NCI-H748 treated with DMSO at 0.1 percent for 48 hours (cell line): ENCODE data around the gene TEKTIP1.

Experiments used
- DNase-seq: peaks from one replicate; lab custom pipeline; 2025; lab: John Stamatoyannopoulos, UW

The TEKTIP1 gene

DNA sequence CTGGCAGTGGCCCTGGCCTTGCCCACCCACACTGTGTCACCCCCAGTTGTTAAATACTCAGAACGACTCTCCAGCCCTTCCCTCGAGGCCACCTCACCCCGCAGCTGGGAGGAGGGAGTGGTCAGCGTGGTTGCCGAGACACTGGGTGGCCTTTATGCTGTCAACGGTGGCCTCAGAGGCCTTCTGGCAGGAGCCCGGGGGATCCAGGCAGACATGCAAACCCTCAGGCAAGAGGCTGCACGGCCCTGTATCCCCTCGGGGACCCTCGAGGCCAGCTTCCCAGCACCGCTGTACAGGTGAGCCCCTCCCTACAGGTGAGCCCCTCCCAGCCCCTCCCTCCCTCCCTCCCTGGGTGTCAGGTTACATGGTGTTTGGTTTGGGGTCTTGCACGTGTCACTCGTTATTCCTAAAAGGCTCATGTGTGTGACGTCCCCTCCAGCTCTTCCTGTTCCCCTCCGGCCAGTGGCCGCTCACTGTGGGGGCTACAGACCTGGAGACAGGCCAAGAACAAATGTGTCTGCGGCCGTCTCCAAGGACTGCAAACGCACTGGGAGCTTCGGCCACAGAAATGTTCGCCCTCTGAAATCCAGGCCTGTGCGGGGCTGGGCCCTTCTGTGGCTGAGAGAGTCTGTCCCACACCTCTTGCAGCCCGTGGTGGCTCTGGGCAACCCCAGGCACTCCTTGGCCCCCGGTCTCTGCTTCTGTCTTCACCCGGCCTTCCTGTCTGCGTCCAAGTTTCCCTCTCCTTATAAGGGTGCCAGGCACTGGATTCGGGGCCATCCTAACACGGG, at the start of gene TEKTIP1:
TSS of gene TEKTIP1 (plus strand) at position 210 of the 791 bp plus-strand sequence. CDS start at position 214, 4 bp downstream.
- DNase-seq: no peak

DNA sequence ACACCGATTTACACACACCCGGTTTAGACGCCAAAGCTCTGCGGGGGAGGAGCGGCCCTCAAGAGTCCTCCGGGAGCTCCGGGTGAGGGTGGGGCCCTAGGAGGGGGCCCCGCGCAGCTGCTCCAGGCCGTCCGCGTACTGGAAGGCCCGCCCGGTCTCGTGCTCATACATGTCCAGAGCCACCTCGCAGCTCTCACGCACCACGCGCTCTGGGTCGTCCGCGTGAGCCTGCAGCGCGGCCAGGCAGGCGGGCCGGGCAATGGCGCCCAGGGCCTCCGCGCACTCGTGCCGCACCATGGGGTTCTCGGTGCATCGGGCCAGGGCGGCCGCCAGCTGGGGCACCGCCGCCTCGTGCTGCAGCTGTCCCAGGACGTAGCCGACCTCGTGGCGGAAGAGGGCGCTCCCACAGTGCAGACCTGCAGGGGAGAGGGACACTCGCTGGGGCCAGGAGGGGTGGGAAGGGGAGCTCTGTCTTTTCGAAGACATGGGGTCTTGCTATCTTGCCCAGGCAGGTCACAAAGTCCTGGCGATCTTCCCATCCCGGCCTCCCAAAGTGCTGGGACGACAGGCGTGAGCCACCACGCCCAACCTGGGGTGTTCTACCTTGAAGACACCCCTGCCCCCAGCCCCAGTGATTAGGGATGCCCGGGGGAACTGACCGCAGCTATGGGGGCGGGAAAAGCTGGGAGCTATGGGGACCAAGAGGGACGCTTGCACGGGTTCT, 47.4 kb upstream of the TEKTIP1 start:
- no peak for DNase-seq

DNA sequence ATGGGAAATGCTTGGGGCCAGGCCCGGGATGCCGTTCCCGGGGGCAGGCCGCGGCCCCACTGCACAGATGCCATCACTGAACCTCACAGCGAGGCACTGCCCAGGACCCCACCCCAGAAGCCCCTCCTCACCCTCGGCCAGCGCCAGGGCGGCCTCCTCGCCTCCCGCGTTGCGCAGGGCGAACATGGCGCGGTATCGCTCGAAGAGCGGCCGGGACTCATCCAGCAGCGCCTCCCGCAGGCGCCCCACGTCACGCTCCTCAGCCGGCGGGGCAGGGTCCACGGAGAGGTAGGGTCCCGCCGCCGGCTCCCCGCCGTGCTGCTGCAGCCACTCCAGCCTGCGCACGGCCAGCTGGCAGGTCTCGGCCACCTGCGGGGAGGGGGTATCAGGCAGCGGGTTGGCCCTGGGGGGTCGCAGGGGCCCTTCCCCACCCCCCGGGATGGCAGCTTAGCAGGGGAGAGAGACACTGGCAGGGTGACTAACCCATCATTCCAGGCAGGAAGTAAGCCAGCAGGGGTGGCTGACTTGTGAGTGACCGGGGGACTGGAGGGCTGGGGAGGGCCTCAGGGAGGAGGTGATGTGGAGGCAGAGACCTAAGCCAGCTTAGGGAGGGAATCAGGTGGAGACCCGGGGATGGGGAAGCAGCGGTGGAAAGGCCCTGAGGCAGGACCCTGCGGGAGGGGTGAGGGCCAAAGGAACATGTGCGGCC, 46.7 kb upstream of the TEKTIP1 start:
- DNase-seq: no peak

DNA sequence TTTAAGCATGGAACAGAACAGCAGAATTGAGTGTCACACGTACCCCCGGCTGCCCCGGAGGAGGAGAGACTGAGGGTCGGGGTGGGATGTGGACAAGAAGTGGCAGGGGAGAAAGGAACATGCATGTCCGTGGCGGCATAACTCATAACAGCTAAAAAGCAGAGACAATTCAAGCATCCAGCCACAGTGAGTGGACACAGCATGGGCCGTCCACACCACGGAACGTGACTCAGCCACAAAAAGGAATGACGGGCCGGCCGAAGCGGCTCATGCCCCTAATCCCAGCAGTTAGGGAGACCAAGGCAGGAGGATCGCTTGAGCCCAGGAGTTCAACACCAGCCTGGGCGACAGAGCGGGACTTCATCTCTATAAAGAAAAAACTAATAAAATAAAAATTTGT, 46.1 kb upstream of the TEKTIP1 start:
- no peak for DNase-seq

DNA sequence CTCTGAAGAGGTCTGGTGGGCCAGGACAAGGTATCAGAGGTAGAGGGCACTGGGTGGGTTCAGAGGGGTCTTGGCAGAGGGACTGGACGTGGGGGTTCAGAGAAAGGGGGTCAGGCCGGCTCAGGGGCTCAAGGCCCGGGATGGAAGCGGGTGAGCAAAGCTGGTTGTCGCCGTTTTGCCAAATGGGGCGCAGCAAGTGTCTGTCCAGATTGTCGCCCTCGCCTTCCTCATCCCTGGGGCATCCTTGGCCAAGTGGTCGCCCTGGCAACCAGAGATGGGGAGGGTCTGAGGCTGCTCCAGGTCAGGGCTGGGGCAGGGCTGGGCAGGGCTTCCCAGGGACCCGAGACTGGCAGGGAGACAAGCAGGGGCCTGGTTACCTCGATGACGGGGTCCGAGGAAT, 45.3 kb upstream of the TEKTIP1 start:
- no peak for DNase-seq

DNA sequence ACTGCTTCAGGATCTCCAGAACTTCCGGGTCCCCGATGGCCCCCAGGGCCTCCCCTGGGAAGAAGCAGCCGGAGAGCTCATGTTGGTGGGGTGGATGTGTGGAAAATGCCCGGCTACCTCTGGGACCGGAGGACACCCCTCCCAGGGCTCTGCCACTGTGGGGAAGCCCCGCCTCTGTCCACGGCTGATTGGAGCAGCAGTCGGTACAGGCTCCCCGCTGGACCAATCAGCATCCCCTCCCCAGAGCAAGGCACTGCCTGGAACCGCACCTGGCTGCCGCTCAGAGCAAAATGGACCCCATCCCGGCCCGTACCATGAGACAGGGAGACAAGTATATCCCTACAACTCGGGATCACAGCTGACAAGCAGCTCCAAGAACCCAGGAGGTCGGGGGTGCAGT, 44.9 kb upstream of the TEKTIP1 start:
- no peak for DNase-seq

DNA sequence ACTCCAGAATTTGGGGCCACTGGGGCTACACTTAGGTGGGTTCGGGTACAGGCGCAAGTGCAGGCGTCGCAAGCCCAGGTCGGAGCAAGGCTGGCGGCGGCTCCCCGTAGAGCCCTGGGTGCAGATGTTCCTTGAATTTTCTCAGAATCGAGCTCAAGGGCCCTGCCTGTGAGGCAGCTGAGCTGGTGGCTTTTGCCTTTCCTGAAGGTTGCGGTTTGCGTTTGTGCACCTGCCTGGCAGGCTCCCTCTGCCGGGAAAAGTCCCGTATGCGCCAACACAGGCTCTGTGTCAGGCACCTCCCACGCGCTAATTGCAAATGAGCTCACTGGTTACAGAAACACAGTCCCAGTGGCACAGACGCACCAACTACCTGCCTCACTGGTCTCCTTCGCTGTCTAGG, 44.4 kb upstream of the TEKTIP1 start:
- DNase-seq: no peak

DNA sequence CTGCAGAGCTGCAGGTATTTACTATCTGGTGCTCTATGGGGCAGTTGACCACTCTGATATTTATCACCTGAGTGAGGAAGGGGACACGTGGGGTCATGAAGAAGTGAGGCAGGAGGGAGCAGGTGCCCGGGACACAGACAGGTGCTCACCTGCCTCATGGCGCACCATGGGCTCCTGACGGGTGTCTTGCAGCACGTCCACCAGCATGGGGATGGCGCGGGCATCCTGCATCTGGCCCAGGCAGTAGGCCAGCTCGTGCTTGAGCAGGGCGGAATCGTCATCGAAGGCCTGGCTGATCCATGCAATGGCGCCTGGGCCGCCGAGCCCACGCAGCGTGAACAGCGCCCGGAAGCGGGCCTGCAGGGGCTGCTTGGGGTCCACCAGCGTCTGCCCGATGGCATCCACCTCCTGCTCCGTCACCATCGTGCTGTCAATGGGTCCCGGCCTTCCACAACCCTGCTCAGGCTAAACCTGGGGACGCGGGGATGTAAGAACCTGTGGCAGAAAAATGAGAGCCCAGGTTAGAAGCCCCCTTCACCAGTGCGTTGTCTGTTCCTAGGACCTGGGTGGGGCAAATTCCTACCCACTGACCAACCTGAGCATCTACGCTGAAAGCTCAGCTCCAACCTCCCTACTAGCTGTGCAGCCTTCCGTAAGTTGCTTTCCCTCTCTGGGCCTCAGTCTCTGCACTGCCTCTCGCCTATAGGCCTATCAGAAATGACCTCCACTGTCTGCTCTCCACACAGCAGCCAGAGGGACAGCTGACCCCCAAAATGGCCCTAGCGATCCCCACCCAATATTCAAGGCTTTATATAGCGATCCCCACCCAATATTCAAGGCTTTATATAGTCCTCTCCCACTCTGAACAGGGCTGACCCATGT, 42.3 kb upstream of the TEKTIP1 start:
- no peak for DNase-seq

DNA sequence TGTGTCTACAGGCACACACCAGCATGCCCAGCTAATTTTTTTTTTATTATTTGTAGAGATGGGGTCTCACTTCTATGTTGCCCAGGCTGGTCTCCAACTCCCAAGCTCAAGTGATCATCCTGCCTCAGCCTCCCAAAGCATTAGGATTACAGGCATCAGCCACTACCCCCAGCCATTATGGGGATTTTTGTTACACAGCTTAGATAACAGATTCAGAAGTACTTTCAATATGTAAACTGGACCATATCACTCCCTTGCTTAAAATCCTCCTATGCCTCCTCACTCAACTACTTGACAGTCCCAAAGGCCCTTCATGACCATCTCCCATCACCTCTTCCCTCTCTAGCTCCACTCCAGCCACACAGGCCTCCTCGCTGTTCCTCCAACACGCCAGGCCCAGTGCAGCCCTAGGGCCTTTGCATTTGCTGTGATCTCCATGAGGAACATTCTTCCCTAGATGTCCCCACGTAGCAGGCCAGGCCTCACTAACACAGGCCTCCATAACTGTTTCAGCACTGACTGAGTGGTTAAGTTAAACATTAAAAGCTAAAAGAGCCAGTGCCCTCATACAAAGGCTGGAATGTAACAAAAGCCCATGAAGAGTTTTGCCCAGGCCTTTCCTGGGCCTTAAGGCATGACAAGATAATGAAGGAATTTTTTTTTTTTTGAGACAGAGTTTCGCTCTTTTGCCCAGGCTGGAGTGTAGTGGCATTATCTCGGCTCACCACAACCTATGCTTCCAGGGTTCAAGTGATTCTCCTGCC, 41.0 kb upstream of the TEKTIP1 start:
- no peak for DNase-seq

DNA sequence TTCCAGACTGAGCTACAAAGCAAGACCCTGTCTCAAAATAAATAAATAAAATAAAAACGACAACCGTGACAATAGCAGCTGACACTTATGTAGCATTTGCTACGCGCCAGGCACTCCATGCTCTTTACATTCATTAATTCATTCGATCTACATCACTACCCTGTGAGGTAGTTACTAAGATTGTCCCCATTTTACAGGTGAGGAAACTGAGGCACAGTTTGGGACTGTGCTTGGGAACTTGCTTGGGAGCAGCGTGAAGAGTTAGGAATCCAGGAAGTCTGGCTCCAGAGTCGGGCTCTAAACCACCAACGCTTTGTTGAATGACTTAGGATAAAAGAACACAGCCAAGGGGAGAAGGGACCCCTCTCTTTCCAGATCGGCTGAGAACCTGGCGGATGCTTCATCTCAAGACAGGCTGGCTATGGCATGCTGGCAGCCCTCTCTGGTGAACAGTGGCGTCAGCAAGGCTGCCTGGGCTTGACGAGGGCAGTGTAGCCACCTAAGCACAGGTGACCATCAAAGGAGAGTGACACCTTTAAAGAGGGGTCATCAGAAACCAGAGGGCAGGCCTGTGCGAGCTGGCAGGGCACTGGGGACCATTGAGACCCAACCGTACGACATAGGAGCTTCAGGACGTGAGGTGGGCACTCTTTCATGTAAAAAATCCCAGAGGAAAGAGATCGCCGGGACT, 39.1 kb upstream of the TEKTIP1 start:
- no peak for DNase-seq

DNA sequence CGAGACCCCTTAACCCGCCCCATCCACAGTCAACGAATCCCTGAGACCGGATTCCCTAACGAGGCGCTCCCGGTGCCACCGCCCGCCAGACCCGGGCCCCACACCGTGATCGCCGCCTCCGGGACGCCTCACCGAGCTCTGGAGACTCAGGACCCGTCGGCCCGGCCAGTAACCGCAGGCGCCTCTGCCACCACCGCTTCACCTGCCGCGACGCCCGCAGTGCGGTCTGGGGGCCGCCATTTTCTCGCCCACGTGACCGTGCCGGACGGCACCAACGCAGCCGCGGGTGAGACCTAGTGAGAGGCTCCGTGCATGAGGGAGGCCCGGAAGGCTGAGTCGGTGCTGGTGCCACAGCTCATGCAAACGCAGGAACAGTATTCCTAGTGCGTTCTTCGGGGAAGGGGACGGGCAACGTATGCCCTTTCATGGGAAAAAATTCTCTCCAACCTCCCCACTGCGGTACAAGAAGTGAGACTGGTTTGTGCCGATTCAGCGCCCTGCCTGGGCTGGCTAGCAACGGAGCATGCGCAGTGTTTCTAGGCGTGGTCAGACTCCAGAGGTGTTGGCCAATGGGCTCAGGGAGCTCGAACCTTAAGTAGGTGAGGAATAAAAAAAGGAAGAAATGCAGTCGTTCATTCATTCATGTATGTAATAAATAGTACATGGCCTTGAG, 38.4 kb upstream of the TEKTIP1 start, which contains the start of gene DOHH:
TSS of gene DOHH (minus strand) at position 246 of the 673 bp plus-strand sequence. CDS start 3,860 bp downstream, outside the sequence.
- DNase-seq: peak; percentile 82

DNA sequence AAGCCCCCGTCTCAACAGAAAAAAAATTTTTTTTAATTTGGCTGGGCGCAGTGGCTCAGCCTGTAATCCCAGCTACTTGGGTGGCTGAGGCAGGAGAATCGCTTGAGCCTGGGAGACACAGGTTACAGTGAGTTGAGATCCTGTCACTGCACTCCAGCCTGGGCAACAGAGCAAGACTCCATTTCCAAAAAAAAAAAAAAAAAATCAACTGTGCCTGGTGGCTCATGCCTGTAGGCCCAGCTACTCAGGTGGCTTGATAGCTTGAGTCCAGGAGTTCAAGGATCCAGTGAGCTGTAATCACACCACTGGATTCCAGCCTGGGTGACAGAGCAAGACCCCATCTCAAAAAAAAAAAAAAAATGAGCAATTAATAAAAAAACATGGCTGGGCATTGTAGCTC, 37.2 kb upstream of the TEKTIP1 start:
- no peak for DNase-seq

DNA sequence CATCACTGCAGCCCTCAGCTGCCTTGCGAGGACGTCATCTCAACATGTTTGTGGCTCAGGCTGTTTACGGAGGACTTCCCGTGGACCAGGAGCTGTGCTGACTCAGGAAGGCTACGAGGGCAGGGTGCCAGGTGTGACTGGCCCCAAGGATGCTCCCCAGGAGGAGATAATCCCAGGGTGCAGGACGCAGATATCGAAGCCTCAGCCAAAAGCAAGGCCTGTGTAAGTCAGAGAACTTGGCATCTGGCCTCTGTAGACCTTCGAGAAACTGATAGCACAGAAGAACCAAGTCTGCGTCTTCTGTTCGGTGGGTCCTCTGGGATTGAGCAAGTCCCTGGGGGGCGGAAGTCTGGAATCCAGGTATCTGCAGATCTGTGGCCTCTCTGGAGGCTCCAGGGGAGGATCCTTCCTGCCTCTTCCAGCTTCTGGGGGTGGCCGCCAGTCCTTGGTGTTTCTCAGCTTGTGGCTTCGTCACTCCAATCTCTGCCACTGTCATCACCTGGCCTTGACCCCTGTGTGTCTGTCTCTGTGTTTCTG, 35.9 kb upstream of the TEKTIP1 start:
- DNase-seq: no peak

DNA sequence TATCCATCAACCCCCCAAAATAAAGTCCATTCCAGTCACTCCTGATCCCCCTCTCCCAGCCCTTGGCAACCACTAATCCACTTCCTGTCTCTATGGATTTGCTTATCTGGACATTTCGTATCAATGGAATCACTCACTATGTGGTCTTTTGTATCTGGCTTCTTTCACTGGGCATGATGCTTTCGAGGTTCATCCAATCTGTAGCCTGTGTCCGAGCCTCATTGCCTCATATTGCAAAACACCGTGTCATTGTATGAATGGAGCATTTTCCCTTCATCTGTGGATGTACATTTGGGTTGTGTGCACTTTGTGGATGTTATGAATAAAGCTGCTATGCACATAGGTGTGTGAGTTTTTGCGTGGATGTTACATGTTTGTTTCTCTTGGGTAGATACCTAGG, 34.2 kb upstream of the TEKTIP1 start:
- no peak for DNase-seq

DNA sequence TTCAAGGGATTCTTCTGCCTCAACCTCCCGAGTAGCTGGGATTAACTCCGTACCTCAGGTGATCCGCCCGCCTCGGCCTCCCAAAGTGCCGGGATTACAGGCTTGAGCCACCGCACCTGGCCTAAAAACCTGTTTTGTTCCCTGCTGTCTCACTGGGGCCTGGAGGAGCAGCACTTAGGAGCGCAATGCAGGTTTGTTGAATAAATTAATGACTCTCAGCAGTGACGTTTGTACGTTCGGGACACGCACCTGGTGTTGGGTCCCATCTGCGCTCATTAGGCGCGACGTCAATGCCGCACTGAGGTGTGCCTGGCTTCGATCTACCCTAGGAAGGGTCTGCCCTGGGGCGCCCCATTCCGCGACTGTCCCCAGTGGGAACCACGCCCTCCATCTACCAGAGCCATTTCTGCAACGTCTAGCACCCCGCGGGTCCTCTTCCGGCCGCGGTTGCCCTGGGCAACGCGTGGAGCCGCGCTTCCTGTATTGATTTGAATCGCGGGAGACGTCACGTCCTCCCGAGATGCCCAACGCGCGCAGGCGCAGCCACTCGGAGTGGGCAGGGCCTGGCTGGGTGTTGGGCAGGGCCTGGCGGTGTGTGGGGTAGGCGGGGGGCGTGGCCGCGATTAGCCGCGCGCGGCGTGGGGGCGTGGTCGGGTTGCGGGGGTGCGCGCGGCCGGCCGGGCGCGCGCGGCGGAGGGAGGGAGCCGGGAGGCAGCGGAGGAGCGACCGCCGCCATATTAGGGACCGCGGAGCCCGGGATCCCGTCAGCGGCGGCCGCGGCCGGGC, 33.2 kb upstream of the TEKTIP1 start, which contains the start of gene FZR1:
TSS of gene FZR1 (plus strand) at position 714 of the 786 bp plus-strand sequence. CDS start 16,679 bp downstream, outside the sequence.
- DNase-seq: peak; percentile 90

DNA sequence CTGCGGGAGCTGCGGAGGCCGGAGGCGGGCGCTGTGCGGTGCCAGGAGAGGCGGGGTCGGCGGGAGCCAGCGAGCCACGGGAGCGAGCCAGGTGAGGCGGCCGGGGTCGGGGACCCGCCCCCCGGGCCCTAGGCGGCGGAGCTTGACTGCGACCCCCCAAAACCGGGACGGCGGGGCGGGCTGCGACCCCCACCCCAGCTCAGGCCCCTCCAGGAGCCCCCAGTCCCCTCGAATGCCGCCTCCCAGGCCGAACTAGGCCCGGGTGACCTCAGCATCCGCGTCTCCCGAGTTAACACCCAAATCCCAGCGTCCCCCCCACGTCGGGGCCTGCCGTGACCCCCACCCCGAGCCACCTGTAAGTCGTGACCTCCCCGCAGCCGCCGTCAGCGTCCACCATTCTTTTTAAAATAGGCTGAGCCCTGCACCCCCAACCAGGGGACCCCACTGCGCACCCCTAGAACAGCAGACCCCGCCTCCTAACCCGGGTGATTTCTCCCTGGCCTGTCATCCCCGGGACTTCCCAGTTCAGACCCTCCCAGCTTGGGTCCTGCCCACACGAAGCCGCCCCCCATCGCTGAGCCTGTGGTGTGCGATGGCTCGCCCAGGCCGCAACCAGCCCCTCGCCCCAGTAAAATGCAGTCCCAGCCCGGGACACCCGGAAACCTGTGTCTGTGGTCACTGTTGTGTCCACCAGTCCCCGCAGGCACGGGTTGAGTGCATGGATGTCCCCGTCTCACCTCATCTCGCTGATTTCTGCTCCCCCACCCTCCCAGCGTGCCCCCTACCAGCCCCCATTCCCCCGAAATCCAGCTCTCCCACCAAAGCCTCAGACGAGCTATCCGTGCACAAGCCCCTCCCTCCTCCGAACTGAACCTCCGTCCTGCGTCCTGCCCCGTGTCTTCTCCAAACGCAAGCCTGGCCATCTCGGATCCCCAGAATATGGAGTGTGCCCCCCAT, 32.3 kb upstream of the TEKTIP1 start:
- no peak for DNase-seq

DNA sequence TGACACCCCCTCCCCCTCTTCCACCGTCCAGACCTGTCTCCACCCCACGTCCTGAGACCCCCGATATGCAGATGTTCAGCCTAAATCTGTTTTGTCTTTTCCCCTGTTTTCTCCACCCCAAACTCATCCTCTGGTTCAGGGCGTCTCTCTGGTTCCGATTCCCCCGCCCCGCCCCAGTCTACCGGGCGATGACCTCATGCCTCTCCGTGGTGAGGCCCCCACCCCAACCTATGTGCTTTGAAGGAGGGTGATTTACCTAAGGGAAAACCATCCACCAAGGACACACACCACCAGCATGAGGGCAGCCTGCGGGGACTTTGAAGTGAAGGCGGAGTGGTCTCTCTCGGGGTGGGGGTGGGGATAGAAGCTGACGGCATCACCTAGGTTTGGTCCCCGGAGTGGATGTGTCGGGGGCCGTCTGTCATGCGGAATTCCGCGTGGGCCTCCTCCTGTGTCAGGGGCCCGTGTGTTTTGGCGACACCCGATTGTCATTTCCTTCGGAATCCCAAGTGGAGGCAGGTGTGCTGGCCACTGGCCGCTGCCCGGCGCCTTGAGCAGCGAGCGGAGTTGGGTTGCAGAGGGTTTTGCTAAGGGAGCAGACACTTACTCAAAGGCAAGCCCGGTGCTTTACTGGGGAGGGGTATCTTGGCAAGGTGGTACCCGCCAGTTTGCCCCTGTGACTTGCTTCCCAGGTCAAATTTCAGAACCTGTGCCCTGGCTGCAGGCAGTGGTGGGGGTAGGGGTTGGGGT, 31.4 kb upstream of the TEKTIP1 start:
- DNase-seq: no peak
